Measurements from ENCODE around the gene RPSA. TPM values are rescaled to one million over a fixed set of nuclear protein-coding genes. Genes with fewer than 3 reads are reported as not detected.

RPSA gene
- total and polyA plus RNA-seq, 2 experiments from 2014 or later = 1,591 to 1,827 TPM

DNA sequence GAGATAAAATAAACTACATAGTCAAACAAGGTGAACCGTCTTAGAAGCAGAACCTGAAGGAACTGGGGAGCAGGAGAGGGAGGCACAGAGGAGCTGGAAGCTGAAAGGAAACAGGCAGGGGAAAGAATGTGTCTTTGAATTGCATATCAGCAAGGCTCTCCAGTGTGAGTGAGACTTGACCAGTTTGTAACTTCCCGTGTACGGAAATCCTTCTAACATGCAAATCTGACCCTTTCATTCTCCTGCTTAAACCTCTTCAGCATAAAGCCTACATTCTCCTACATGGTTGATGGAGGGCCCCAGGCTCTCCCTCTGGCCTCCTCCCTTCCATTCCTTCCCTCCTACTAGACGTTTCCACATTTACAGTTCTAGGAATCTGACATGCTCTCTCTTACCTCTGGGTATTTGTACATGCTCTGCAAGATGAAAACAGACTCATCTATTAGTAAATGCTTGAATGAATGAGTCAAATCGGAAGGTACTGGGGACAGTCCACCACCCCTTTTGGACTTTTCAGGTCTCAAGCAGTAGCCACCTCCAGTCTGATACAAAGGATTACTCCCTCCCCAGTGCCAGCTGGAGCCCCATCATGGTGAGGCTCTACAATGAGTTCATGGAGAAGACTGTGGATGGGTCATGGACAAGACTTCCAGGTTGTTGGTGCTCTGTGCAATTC, 29.4 kb upstream of the RPSA start:
- peak; percentile 39 for DNase-seq (ENCODE audit: low spot score)
- peak overlapping the region; percentile 59; the same call in 1 of the 2 replicates for H3K4me2 ChIP-seq
- peak; percentile 58 for ATAC-seq

More for the DNA sequence above, 29.4 kb upstream of the RPSA start:
- Mint-ChIP-seq H3K4me1 (peaks cover 22% of the 10 kb centered on the region), H3K27me3 (ENCODE audit: insufficient read depth, low read depth, poor library complexity) (peaks cover 7% of the 10 kb centered on the region), H3K27ac (no peak overlapping the region), H3K36me3 (ENCODE audit: low read depth) (peaks cover 22% of the 10 kb centered on the region), H3K4me3 (no peak overlapping the region; the same call in 2 of the 3 replicates), H3K9me3 (peaks cover 20% of the 10 kb centered on the region)
- Histone ChIP-seq H3K79me2 (replicated peaks; ENCODE audit: insufficient read depth) (no peaks in the 10 kb centered on the region), H3K9me2 (ENCODE audit: insufficient read depth) (no peaks in the 10 kb centered on the region), H2AFZ (peak overlapping the region; percentile 57; the same call in 1 of the 2 replicates), H3K36me3 (ENCODE audit: insufficient read depth) (no peaks in the 10 kb centered on the region), H3K4me3 (no peak overlapping the region), H4K20me1 (replicated peaks; ENCODE audit: insufficient read depth) (no peaks in the 10 kb centered on the region), H3F3A (replicated peaks; ENCODE audit: low read depth) (no peaks in the 10 kb centered on the region), H3K4me1 (ENCODE audit: insufficient read depth) (peaks cover 8% of the 10 kb centered on the region; the same call in 1 of the 2 replicates), H3K27me3 (ENCODE audit: insufficient read depth) (no peaks in the 10 kb centered on the region), H3K27ac (ENCODE audit: low read depth) (0 out of 2 replicates have a peak overlapping the region, but pooled peaks have one; percentile 47)
- no peak for TF ChIP-seq ZNF331 (CRISPR knock-in tag; IDR thresholded peaks at IDR 0.05; ENCODE audit: low read depth)
- TF ChIP-seq NANOG (IDR thresholded peaks at IDR 0.05; ENCODE audit: borderline replicate concordance) = no peak
- TF ChIP-seq, protein P1, sequence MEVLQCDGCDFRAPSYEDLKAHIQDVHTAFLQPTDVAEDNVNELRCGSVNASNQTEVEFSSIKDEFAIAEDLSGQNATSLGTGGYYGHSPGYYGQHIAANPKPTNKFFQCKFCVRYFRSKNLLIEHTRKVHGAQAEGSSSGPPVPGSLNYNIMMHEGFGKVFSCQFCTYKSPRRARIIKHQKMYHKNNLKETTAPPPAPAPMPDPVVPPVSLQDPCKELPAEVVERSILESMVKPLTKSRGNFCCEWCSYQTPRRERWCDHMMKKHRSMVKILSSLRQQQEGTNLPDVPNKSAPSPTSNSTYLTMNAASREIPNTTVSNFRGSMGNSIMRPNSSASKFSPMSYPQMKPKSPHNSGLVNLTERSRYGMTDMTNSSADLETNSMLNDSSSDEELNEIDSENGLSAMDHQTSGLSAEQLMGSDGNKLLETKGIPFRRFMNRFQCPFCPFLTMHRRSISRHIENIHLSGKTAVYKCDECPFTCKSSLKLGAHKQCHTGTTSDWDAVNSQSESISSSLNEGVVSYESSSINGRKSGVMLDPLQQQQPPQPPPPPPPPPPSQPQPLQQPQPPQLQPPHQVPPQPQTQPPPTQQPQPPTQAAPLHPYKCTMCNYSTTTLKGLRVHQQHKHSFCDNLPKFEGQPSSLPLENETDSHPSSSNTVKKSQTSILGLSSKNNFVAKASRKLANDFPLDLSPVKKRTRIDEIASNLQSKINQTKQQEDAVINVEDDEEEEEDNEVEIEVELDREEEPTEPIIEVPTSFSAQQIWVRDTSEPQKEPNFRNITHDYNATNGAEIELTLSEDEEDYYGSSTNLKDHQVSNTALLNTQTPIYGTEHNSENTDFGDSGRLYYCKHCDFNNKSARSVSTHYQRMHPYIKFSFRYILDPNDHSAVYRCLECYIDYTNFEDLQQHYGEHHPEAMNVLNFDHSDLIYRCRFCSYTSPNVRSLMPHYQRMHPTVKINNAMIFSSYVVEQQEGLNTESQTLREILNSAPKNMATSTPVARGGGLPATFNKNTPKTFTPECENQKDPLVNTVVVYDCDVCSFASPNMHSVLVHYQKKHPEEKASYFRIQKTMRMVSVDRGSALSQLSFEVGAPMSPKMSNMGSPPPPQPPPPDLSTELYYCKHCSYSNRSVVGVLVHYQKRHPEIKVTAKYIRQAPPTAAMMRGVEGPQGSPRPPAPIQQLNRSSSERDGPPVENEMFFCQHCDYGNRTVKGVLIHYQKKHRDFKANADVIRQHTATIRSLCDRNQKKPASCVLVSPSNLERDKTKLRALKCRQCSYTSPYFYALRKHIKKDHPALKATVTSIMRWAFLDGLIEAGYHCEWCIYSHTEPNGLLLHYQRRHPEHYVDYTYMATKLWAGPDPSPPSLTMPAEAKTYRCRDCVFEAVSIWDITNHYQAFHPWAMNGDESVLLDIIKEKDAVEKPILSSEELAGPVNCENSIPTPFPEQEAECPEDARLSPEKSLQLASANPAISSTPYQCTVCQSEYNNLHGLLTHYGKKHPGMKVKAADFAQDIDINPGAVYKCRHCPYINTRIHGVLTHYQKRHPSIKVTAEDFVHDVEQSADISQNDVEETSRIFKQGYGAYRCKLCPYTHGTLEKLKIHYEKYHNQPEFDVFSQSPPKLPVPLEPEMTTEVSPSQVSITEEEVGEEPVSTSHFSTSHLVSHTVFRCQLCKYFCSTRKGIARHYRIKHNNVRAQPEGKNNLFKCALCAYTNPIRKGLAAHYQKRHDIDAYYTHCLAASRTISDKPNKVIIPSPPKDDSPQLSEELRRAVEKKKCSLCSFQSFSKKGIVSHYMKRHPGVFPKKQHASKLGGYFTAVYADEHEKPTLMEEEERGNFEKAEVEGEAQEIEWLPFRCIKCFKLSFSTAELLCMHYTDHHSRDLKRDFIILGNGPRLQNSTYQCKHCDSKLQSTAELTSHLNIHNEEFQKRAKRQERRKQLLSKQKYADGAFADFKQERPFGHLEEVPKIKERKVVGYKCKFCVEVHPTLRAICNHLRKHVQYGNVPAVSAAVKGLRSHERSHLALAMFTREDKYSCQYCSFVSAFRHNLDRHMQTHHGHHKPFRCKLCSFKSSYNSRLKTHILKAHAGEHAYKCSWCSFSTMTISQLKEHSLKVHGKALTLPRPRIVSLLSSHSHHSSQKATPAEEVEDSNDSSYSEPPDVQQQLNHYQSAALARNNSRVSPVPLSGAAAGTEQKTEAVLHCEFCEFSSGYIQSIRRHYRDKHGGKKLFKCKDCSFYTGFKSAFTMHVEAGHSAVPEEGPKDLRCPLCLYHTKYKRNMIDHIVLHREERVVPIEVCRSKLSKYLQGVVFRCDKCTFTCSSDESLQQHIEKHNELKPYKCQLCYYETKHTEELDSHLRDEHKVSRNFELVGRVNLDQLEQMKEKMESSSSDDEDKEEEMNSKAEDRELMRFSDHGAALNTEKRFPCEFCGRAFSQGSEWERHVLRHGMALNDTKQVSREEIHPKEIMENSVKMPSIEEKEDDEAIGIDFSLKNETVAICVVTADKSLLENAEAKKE (CRISPR knock-in tag; IDR thresholded peaks at IDR 0.05) = no peak
- no peak for TF ChIP-seq EZH2phosphoT487 (IDR thresholded peaks at IDR 0.05; ENCODE audit: unreplicated experiment)
- TF ChIP-seq POLR2AphosphoS5 (IDR thresholded peaks at IDR 0.05; ENCODE audit: low read depth) = no peak
- TF ChIP-seq, protein P2, sequence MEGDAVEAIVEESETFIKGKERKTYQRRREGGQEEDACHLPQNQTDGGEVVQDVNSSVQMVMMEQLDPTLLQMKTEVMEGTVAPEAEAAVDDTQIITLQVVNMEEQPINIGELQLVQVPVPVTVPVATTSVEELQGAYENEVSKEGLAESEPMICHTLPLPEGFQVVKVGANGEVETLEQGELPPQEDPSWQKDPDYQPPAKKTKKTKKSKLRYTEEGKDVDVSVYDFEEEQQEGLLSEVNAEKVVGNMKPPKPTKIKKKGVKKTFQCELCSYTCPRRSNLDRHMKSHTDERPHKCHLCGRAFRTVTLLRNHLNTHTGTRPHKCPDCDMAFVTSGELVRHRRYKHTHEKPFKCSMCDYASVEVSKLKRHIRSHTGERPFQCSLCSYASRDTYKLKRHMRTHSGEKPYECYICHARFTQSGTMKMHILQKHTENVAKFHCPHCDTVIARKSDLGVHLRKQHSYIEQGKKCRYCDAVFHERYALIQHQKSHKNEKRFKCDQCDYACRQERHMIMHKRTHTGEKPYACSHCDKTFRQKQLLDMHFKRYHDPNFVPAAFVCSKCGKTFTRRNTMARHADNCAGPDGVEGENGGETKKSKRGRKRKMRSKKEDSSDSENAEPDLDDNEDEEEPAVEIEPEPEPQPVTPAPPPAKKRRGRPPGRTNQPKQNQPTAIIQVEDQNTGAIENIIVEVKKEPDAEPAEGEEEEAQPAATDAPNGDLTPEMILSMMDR (conservative IDR thresholded peaks at IDR 0.05; ENCODE audit: low read depth in 2 of 2) = no peak
- TF ChIP-seq STAT1 (IDR thresholded peaks at IDR 0.05; ENCODE audit: unreplicated experiment) = no peak
- TF ChIP-seq JUNB (IDR thresholded peaks at IDR 0.05; ENCODE audit: unreplicated experiment) = no peak
- TF ChIP-seq, protein P3, sequence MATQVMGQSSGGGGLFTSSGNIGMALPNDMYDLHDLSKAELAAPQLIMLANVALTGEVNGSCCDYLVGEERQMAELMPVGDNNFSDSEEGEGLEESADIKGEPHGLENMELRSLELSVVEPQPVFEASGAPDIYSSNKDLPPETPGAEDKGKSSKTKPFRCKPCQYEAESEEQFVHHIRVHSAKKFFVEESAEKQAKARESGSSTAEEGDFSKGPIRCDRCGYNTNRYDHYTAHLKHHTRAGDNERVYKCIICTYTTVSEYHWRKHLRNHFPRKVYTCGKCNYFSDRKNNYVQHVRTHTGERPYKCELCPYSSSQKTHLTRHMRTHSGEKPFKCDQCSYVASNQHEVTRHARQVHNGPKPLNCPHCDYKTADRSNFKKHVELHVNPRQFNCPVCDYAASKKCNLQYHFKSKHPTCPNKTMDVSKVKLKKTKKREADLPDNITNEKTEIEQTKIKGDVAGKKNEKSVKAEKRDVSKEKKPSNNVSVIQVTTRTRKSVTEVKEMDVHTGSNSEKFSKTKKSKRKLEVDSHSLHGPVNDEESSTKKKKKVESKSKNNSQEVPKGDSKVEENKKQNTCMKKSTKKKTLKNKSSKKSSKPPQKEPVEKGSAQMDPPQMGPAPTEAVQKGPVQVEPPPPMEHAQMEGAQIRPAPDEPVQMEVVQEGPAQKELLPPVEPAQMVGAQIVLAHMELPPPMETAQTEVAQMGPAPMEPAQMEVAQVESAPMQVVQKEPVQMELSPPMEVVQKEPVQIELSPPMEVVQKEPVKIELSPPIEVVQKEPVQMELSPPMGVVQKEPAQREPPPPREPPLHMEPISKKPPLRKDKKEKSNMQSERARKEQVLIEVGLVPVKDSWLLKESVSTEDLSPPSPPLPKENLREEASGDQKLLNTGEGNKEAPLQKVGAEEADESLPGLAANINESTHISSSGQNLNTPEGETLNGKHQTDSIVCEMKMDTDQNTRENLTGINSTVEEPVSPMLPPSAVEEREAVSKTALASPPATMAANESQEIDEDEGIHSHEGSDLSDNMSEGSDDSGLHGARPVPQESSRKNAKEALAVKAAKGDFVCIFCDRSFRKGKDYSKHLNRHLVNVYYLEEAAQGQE (IDR thresholded peaks at IDR 0.05; ENCODE audit: unreplicated experiment) = no peak
- no peak for TF ChIP-seq EZH2 (IDR thresholded peaks at IDR 0.05; ENCODE audit: low read depth, unreplicated experiment)
- no peak for TF ChIP-seq CREB1 (CRISPR knock-in tag; IDR thresholded peaks at IDR 0.05; ENCODE audit: low read depth)
- no peak for TF ChIP-seq ZNF114 (CRISPR knock-in tag; IDR thresholded peaks at IDR 0.05)
- TF ChIP-seq, protein P4, sequence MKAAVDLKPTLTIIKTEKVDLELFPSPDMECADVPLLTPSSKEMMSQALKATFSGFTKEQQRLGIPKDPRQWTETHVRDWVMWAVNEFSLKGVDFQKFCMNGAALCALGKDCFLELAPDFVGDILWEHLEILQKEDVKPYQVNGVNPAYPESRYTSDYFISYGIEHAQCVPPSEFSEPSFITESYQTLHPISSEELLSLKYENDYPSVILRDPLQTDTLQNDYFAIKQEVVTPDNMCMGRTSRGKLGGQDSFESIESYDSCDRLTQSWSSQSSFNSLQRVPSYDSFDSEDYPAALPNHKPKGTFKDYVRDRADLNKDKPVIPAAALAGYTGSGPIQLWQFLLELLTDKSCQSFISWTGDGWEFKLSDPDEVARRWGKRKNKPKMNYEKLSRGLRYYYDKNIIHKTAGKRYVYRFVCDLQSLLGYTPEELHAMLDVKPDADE (IDR thresholded peaks at IDR 0.05) = no peak
